Activated CD4-positive, alpha-beta memory T cell treated with anti-CD3 and anti-CD28 coated beads for 36 hours (primary cell): Measurements from ENCODE around the gene ACER1. TPM values are rescaled to one million over a fixed set of nuclear protein-coding genes. Genes with fewer than 3 reads are reported as not detected.
"Not testable (repeated sequence)": the region's sequence is repeated elsewhere in the genome, so short reads cannot be mapped to it uniquely, and the experiment has no call there.

Experiments
- CTCF ChIA-PET: fragments of 350-600 bp; sonication (Branson Sonifier 250); formaldehyde crosslinking; loops from one replicate; lab custom pipeline; 2021; ENCODE audit warnings: antibody characterized with exemption, inconsistent platforms; lab: Charles Lee
- POLR2A ChIA-PET: fragments of 350-600 bp; sonication (Branson Sonifier 250); formaldehyde crosslinking; loops from one replicate; lab custom pipeline; 2021; ENCODE audit warnings: antibody characterized with exemption; lab: Charles Lee
- DNase-seq: peaks from one replicate; pipeline ENCODE4 v3.0.0-alpha.2; 2020
- H3K27ac Mint-ChIP-seq: one replicate; pipeline ENCODE4 v1.8.0; 2021; ENCODE audit warnings: mixed read lengths
- H3K27me3 Mint-ChIP-seq: one replicate; pipeline ENCODE4 v1.8.0; 2021; ENCODE audit warnings: mixed read lengths
- H3K36me3 Mint-ChIP-seq: one replicate; pipeline ENCODE4 v1.8.0; 2021; ENCODE audit warnings: mixed read lengths
- H3K4me1 Mint-ChIP-seq: one replicate; pipeline ENCODE4 v1.8.0; 2021; ENCODE audit warnings: low read depth, mixed read lengths
- H3K4me3 Mint-ChIP-seq: one replicate; pipeline ENCODE4 v1.8.0; 2021; ENCODE audit warnings: mild to moderate bottlenecking, mixed read lengths
- H3K9me3 Mint-ChIP-seq: one replicate; pipeline ENCODE4 v1.8.0; 2021; ENCODE audit warnings: mixed read lengths
- intact Hi-C: fragments of 100-400 bp; cut with micrococcal nuclease; formaldehyde crosslinking; loops from one replicate; pipeline ENCODE4 v1.15.1; 2023
- total RNA-seq, 2 experiments: library from RNA; stranded (reverse); gene quantifications; one replicate each; pipeline ENCODE4 v1.2.3, GENCODE V29; 2021

Gene ACER1
- total RNA-seq, 2 experiments from 2014 or later: 0.14 TPM; not detected in 1

DNA sequence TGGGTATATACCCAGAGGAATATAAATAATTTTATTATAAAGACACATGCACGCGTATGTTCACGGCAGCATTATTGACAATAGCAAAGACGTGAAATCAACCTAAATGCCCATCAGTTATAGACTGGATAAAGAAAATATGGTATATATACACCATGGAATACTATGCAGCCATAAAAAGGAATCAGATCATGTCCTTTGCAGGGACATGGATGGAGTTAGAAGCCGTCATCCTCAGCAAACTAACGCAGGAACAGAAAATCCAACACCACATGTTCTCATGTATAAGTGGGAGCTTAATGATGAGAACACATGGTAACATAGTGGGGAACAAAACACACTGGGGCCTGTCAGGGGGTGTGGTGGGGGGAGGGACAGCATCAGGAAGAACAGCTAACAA, 51.0 kb downstream of the ACER1 start:
- DNase-seq, H3K4me3 Mint-ChIP-seq, H3K36me3 Mint-ChIP-seq, H3K27me3 Mint-ChIP-seq, POLR2A ChIA-PET, intact Hi-C loops, CTCF ChIA-PET, H3K27ac Mint-ChIP-seq: not testable (repeated sequence)
- Mint-ChIP-seq H3K4me1 (peaks cover 17% of the 10 kb centered on the region), H3K9me3 (peaks cover 15% of the 10 kb centered on the region)

DNA sequence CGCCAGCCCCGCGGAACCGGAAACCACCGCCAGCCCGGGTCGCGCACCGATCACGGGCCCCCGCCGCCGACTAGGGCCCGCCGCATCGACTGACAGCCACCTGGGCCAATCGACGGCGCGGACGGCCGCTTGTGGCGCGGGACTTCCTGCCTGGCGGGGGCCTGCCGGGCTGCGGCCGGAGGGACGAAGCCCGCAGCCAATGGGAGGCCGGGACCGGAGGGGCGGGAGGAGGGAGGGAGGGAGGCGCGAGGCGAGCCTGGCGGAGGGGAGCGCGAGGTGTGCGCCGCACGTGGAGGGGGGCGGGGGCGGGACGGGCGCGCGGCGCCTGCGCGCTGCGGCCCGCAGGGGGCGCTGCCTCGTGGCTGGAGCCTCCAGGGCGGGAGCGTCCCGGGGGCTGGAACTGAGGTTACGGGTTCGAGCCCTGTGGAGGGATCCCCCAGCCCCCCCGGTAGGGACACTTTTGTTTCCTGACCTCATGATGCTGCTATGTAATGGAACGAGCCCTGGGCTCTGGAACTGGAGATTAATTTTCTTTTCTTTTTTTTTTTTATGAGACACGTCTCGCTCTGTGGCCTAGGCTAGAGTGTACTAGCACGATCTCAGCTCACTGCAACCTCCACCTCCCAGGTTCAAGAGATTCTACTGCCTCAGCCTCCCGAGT, 53.4 kb downstream of the ACER1 start, which contains the start of gene MLLT1:
TSS of gene MLLT1 (minus strand) at position 45 of the 661 bp plus-strand sequence. CDS start 191 bp downstream, outside the sequence.
- Mint-ChIP-seq H3K4me3 (peak within 1 kb of the TSS; percentile 86), H3K36me3 (no peaks in the 10 kb centered on the region), H3K9me3 (no peaks in the 10 kb centered on the region), H3K27me3 (no peaks in the 10 kb centered on the region), H3K4me1 (peaks cover 34% of the 10 kb centered on the region), H3K27ac (peak within 1 kb of the TSS; percentile 84)
- intact Hi-C loops: loop anchor here (1.0 kb wide), 1 partner anchor 145 kb away; no protein-coding TSS in a partner anchor
- POLR2A ChIA-PET: no interaction called here
- DNase-seq: peak; percentile 98
- CTCF ChIA-PET: no interaction called here

DNA sequence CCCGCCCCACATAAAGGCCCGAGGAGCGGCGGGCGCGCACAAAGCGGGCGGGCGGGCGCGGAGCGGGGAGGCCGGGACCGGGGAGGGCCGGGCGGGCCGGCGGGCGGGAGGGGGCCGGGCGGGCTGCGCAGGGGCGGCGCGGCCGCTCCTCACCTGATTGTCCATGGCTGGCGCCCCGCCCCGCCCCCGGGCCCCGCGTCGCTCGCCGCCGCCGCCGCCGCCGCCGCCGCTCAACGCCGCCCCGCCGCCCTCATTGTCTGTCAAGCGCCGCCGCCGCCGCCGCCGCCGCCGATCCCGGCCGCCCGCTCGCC, 53.8 kb downstream of the ACER1 start:
- no peaks in the 10 kb centered on the region for H3K36me3 Mint-ChIP-seq
- POLR2A ChIA-PET: no interaction called here
- peak overlapping the region; percentile 41 for H3K4me3 Mint-ChIP-seq
- no peaks in the 10 kb centered on the region for H3K27me3 Mint-ChIP-seq
- no peak for DNase-seq
- H3K4me1 Mint-ChIP-seq: peaks cover 36% of the 10 kb centered on the region
- intact Hi-C loops: no loop called here
- H3K9me3 Mint-ChIP-seq: no peaks in the 10 kb centered on the region
- CTCF ChIA-PET: interaction anchor here (0.9 to 1.7 kb wide), 2 partner anchors 61 to 111 kb away, joined by 3 to 7 read pairs; no protein-coding TSS in a partner anchor
- H3K27ac Mint-ChIP-seq: no peak overlapping the region

DNA sequence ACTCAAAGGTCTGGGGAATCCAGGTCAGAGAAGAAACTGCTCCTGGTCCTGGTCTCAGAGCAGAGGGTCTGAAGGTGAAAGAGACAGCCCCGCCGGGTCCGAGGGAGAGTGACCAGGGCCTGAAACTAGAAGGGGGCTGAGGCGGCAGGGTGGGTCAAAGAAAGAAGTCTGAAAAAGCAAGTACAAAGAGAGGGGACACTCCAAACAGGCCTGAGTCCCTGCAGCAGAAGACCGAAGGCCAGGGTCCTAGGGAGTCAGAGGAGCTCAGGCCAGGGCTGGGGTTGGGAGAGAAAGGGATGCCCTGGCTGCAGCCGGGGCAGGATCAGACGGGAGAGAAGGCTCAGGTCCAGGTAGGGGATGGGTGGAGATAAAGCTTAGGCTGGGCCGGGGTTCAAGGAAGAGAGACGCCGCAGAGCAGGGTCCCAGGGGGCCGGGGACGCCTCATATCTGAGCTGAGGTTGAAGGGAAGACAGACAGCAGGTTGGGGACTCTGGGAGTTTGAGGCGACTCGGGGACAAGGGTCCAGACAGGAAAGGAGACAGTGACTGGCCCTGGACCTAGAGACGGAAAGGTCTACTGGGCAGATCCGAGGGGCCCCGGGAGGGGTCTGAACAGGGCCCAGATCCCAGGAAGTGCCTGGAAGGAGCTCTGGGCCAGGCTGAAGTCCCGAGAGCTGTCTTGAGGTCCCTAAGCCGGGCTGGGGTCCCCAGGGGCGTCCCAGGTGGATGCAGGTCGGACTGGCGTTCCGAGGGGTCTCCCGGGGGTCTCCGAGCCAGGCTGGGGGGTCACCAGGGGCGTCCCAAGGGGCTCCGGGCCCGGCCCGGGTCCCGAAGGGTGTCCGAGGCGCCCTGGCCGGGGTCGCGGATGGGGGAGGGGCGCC, 54.4 kb downstream of the ACER1 start:
- Mint-ChIP-seq H3K27ac (peak overlapping the region; percentile 84), H3K36me3 (no peaks in the 10 kb centered on the region), H3K9me3 (no peaks in the 10 kb centered on the region), H3K27me3 (no peaks in the 10 kb centered on the region), H3K4me3 (peak overlapping the region; percentile 86), H3K4me1 (peaks cover 38% of the 10 kb centered on the region)
- intact Hi-C loops: no loop called here
- peak; percentile 15 for DNase-seq
- CTCF ChIA-PET: interaction anchor here (0.5 to 1.7 kb wide), 4 partner anchors 61 to 271 kb away, joined by 3 to 7 read pairs (median 3); no protein-coding TSS in a partner anchor
- POLR2A ChIA-PET: interaction anchor here (0.6 to 0.8 kb wide), 2 partner anchors 60 to 313 kb away, joined by 3 read pairs; no protein-coding TSS in a partner anchor

DNA sequence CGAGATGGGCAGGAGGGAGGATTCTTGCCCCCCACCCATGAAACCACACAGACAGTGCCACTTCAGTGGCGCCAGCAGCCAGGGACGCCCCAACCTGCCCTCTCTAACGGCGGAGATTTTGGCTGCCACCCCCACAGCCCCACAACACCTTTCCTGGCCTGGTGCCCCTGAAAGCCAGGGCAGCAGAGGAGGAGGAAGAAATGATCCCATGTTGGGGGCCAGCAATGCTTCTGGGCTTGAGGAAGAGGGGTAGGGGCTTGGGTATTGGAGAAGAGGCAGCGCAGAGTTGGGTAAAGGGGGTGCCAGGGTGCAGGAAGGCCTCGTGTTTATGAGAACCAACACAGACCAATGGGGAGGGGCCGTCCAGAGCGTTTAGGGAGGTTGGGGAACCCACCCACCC, 55.4 kb downstream of the ACER1 start:
- CTCF ChIA-PET: interaction anchor here (1.7 kb wide), 1 partner anchor 60 kb away, joined by 7 read pairs; no protein-coding TSS in a partner anchor
- peaks cover 39% of the 10 kb centered on the region for H3K4me1 Mint-ChIP-seq
- intact Hi-C loops: no loop called here
- peak overlapping the region; percentile 84 for H3K27ac Mint-ChIP-seq
- no peaks in the 10 kb centered on the region for H3K27me3 Mint-ChIP-seq
- no peaks in the 10 kb centered on the region for H3K36me3 Mint-ChIP-seq
- no peaks in the 10 kb centered on the region for H3K9me3 Mint-ChIP-seq
- peak overlapping the region; percentile 86 for H3K4me3 Mint-ChIP-seq
- POLR2A ChIA-PET: no interaction called here
- DNase-seq: no peak

DNA sequence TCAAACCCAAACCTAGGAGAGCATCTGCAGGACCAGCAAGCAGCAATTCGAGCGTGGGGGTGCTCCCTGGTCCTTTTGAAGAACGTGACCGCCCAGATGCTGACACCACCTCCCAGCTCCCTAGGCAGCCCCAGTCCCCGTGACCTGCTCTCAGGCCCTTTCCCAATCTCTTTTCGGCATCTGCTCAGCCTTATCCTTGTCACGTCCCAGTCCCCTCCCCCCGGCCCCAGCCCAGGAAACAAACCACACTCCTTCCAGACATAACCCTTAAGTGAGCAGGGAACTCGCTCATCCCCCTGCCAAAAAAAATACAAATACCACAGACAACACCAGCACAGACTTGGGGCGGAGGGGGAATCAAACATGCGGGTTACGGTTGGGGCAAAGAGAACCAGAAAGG, 57.0 kb downstream of the ACER1 start:
- Mint-ChIP-seq H3K27ac (no peak overlapping the region), H3K27me3 (no peaks in the 10 kb centered on the region), H3K36me3 (no peaks in the 10 kb centered on the region), H3K9me3 (no peaks in the 10 kb centered on the region), H3K4me1 (peaks cover 41% of the 10 kb centered on the region), H3K4me3 (no peak overlapping the region)
- CTCF ChIA-PET: interaction anchor here (0.9 kb wide), 1 partner anchor 587 kb away, joined by 3 read pairs; no protein-coding TSS in a partner anchor
- intact Hi-C loops: no loop called here
- no peak for DNase-seq
- POLR2A ChIA-PET: no interaction called here

DNA sequence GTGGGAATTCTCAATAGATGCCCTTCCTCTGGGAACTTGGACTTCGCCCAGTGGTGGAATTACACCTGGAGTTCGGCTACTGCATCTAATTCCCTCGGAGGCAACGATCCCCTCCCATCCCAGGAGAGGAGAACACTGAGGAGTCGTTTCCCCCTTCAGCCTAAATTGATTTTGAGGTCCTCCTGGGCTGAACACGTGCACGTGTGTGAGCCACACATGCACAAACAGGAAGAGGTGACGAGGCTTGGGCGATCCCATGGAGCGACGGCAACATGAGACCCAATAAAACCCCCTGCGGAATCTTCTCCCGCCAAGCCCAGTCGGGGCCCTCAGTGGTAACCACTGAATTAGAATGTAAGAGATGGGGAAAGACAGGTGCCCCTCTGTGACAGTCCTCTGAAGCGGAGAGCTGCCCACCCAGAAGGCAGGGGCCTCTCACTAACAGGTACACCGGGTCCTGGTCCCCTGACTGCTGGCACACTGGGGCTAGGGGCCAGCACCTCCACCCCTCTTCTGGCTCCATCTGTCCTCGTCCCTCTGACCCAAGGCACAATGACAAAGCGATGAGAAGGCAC, 58.2 kb downstream of the ACER1 start:
- H3K9me3 Mint-ChIP-seq: no peaks in the 10 kb centered on the region
- DNase-seq: no peak
- POLR2A ChIA-PET: no interaction called here
- intact Hi-C loops: no loop called here
- peaks cover 9% of the 10 kb centered on the region for H3K36me3 Mint-ChIP-seq
- CTCF ChIA-PET: no interaction called here
- no peak overlapping the region for H3K4me3 Mint-ChIP-seq
- peaks cover 46% of the 10 kb centered on the region for H3K4me1 Mint-ChIP-seq
- H3K27ac Mint-ChIP-seq: no peak overlapping the region
- no peaks in the 10 kb centered on the region for H3K27me3 Mint-ChIP-seq

DNA sequence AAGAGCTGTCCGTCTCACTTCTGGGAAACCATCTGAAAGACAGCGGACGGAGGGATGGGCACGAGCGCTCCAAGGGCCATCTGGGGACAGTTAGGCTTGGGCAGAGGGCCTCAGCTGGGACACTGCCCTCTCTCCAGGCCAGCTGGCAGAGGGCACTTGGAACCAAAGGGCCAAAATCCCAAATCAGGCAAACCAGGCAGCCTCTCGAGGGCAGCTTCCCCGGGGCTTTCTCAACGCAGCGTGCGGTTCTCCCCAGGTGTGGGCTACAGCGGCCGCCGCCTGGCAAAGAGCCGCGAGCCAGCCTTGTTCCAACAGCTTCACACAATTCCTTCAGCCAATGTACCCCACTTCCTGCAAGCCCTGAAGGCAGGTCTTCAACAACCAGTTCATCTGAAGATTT, 58.7 kb downstream of the ACER1 start:
- no peaks in the 10 kb centered on the region for H3K9me3 Mint-ChIP-seq
- H3K27me3 Mint-ChIP-seq: no peaks in the 10 kb centered on the region
- H3K36me3 Mint-ChIP-seq: peaks cover 14% of the 10 kb centered on the region
- H3K27ac Mint-ChIP-seq: no peak overlapping the region
- no peak for DNase-seq
- intact Hi-C loops: no loop called here
- ChIA-PET CTCF (no interaction called here), POLR2A (no interaction called here)
- no peak overlapping the region for H3K4me3 Mint-ChIP-seq
- peaks cover 46% of the 10 kb centered on the region for H3K4me1 Mint-ChIP-seq

DNA sequence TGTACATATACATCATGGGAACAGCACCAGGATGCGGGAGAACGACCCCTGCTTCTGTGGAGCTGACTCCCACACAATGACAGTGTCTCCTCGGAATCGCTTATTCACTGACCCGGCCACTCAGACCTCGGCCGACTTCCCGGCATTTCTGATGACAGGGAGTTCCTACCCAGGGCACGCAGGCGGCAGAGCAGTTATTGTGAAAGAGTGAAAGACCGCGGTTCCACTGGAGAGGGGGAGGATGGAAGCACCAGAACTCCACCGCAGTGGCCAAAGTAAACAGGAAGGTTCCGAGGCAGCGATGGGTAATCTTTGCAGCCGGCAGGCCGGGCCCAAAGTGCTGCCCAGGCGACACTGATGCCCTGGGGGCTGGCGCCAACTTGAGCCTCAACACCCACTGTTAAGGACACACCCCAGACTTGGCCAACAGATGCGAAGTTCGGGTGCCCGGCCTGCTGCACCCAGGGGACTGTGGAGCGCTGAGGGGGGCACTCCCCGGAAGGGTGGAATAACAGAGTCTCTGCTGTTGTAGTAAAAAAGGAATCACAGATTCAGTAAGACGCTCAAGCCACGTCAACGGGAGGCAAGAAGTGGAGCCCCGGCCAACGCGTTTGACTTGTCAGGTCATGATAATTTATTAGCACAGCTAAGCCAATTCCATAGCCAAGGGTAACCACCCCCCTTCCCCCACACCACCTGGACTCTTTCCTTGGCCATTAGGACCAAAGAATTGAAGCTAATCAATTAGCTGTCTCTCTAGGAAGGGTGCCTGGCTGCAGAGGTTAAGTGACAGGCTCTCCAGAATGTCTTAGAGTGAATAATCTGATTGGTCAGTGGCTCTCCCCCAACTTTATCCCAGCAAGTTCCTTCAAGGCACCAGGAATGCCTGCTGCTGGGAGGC, 59.5 kb downstream of the ACER1 start:
- intact Hi-C loops: no loop called here
- Mint-ChIP-seq H3K4me3 (no peak overlapping the region), H3K27ac (no peak overlapping the region), H3K4me1 (peaks cover 45% of the 10 kb centered on the region), H3K27me3 (no peaks in the 10 kb centered on the region), H3K36me3 (peaks cover 18% of the 10 kb centered on the region), H3K9me3 (no peaks in the 10 kb centered on the region)
- POLR2A ChIA-PET: no interaction called here
- CTCF ChIA-PET: no interaction called here
- DNase-seq: no peak

DNA sequence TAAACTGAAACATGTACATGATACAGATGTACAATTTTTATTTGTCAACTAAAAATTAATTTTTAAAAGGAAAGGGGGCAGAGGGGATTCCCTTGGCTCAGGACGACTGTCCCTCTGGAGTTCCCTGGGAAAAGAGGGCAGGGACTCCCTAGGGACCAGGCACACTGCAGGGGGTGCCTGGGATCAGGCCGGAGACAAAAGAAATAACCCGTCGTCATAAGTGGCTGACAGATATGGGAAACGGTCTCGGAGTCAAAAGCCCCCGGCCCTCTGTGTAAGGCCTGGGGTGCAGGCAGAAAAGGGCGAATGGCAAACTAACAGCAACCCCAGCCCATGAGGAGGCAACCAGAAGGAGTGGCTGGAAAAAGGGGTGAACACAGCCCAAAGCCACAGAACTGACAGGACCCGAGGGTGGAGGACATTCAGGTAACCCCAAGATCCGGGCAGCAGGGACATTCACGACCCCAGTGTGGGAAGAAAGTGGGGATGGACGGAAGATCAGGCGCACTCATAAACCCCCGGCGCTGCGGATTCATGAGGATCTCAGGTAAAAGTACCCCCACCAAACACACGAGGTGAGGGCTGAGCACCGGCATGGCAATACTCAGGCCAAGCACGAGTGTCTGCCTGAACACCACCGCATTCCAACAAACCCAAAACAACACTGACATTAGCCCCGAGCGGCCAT, 60.4 kb downstream of the ACER1 start:
- peaks cover 18% of the 10 kb centered on the region for H3K36me3 Mint-ChIP-seq
- H3K27me3 Mint-ChIP-seq: no peaks in the 10 kb centered on the region
- CTCF ChIA-PET: interaction anchor here (1.1 kb wide), 1 partner anchor 27 kb away, joined by 3 read pairs; no protein-coding TSS in a partner anchor
- no peaks in the 10 kb centered on the region for H3K9me3 Mint-ChIP-seq
- no peak overlapping the region for H3K27ac Mint-ChIP-seq
- H3K4me3 Mint-ChIP-seq: no peak overlapping the region
- H3K4me1 Mint-ChIP-seq: peaks cover 36% of the 10 kb centered on the region
- intact Hi-C loops: no loop called here
- POLR2A ChIA-PET: no interaction called here
- DNase-seq: no peak

DNA sequence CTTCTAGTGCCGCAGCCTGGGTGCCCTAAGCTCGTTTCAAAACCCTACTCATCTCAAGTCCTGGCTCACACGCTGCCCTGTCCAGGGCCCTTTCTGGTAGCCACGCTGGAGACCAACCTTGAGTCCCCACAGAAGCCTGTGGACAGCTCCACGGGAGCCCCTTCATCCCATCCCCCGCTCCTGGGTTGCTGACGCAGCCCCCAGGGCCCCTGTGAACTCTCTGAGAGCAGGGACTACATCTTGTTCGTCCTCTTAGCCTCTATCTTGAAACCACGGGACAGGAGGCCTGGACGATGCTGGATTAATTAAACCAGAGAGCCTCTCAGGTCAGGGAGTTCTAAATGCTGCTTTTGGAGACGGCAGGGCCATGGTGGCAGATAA, 61.0 kb downstream of the ACER1 start:
- no peaks in the 10 kb centered on the region for H3K27me3 Mint-ChIP-seq
- ChIA-PET POLR2A (no interaction called here), CTCF (interaction anchor here (0.8 to 1.1 kb wide), 2 partner anchors 27 to 54 kb away, joined by 3 to 4 read pairs; no protein-coding TSS in a partner anchor)
- H3K9me3 Mint-ChIP-seq: no peaks in the 10 kb centered on the region
- DNase-seq: no peak
- H3K4me3 Mint-ChIP-seq: no peak overlapping the region
- peaks cover 18% of the 10 kb centered on the region for H3K36me3 Mint-ChIP-seq
- H3K4me1 Mint-ChIP-seq: peaks cover 29% of the 10 kb centered on the region
- H3K27ac Mint-ChIP-seq: no peak overlapping the region
- intact Hi-C loops: no loop called here
